ENCODE results near the gene WNT5B.

GRCh38 chr12:1613860-1614259, 15.2 kb upstream of the WNT5B start:
- no peak for TF ChIP-seq TAF1 (IDR thresholded peaks at IDR 0.05; ENCODE audit: borderline replicate concordance, low read depth, low read length)
- TF ChIP-seq POLR2AphosphoS5 (IDR thresholded peaks at IDR 0.05; ENCODE audit: low read depth, low read length), result no peak

All from GM12892 (cell line).